Liver (tissue), 3 donors: ENCODE results near the gene CRB2.

Source experiments
- CTCF ChIP-seq: fragments of 150-350 bp; IDR thresholded peaks from 2 replicates; pipeline ENCODE4 v1.5.1; 2017; ENCODE audit warnings: improper control_type of control experiment, low read depth, low read length; ENCODE audit not compliant: missing input control
- HNF4G ChIP-seq: IDR thresholded peaks from 2 replicates; pipeline ENCODE4 v1.6.1; 2016; ENCODE audit warnings: antibody characterized with exemption
- REST ChIP-seq: IDR thresholded peaks from 2 replicates; pipeline ENCODE4 v1.6.1; 2016; ENCODE audit warnings: antibody characterized with exemption, mild to moderate bottlenecking
- YY1 ChIP-seq: IDR thresholded peaks from 2 replicates; pipeline ENCODE4 v1.6.1; 2016; ENCODE audit warnings: antibody characterized with exemption, mild to moderate bottlenecking
- donor health status: healthy.
- donor health status: healthy.

GRCh38 chr9:123414936-123415930, 59.2 kb downstream of the CRB2 start:
- TF ChIP-seq CTCF (no peak), REST (no peak), HNF4G (no peak), YY1 (no peak)
